Nephron progenitor cell (in vitro differentiated cells): Measurements from ENCODE around the gene ZSCAN18.

Experiments used
- DNase-seq: peaks from one replicate; pipeline ENCODE4 v3.0.0; 2021
- H3K27ac Mint-ChIP-seq: 2 replicates; pipeline ENCODE4 v1.8.0; 2021; ENCODE audit warnings: mild to moderate bottlenecking, moderate library complexity, mixed read lengths
- H3K27me3 Mint-ChIP-seq: 2 replicates; pipeline ENCODE4 v1.8.0; 2021; ENCODE audit warnings: mild to moderate bottlenecking, low read depth, mixed read lengths; ENCODE audit not compliant: poor library complexity
- H3K36me3 Mint-ChIP-seq: 2 replicates; pipeline ENCODE4 v1.8.0; 2021; ENCODE audit warnings: low read depth, mixed read lengths
- H3K4me1 Mint-ChIP-seq: 2 replicates; pipeline ENCODE4 v1.8.0; 2021; ENCODE audit warnings: mixed read lengths
- H3K4me3 Mint-ChIP-seq: 2 replicates; pipeline ENCODE4 v1.8.0; 2021; ENCODE audit warnings: mild to moderate bottlenecking, moderate library complexity, mixed read lengths
- H3K9me3 Mint-ChIP-seq: 2 replicates; pipeline ENCODE4 v1.8.0; 2021; ENCODE audit warnings: mild to moderate bottlenecking, moderate library complexity, mixed read lengths
- CTCF ChIP-seq: fragments of 200-600 bp; sonication (generic); IDR thresholded peaks from 2 replicates; pipeline ENCODE4 v1.5.0; 2021; ENCODE audit warnings: antibody characterized with exemption

The ZSCAN18 gene

GRCh38 chr19:58038688-58039204 lies 59.3 kb downstream of the ZSCAN18 start:
- Mint-ChIP-seq H3K9me3 (peaks cover 84% of the 10 kb centered on the region), H3K4me1 (peaks cover 16% of the 10 kb centered on the region)

GRCh38 chr19:58037927-58038687 lies 59.9 kb downstream of the ZSCAN18 start:
- peaks cover 35% of the 10 kb centered on the region for H3K36me3 Mint-ChIP-seq
- peak overlapping the region; percentile 49 for H3K27ac Mint-ChIP-seq
- no peak for DNase-seq
- peaks cover 16% of the 10 kb centered on the region for H3K4me1 Mint-ChIP-seq
- TF ChIP-seq CTCF = no peak
- peaks cover 16% of the 10 kb centered on the region for H3K27me3 Mint-ChIP-seq
- no peak overlapping the region for H3K4me3 Mint-ChIP-seq
- H3K9me3 Mint-ChIP-seq = peaks cover 84% of the 10 kb centered on the region

More at GRCh38 chr19:58038688-58039204, 59.3 kb downstream of the ZSCAN18 start:
- no peak for DNase-seq
- TF ChIP-seq CTCF = no peak
- Mint-ChIP-seq H3K27ac (no peak overlapping the region), H3K27me3 (peaks cover 18% of the 10 kb centered on the region), H3K36me3 (peaks cover 35% of the 10 kb centered on the region), H3K4me3 (no peak overlapping the region)

GRCh38 chr19:58035863-58036262 lies 62.2 kb downstream of the ZSCAN18 start:
- DNase-seq = no peak
- no peak overlapping the region for H3K27ac Mint-ChIP-seq
- peaks cover 16% of the 10 kb centered on the region for H3K4me1 Mint-ChIP-seq
- peaks cover 4% of the 10 kb centered on the region for H3K27me3 Mint-ChIP-seq
- H3K4me3 Mint-ChIP-seq = peak overlapping the region; percentile 32
- TF ChIP-seq CTCF = no peak
- H3K9me3 Mint-ChIP-seq = peaks cover 72% of the 10 kb centered on the region
- H3K36me3 Mint-ChIP-seq = peaks cover 29% of the 10 kb centered on the region

- Mint-ChIP-seq H3K27ac (no peak overlapping the region), H3K4me3 (peak overlapping the region; percentile 87), H3K27me3 (peaks cover 6% of the 10 kb centered on the region), H3K4me1 (peaks cover 16% of the 10 kb centered on the region), H3K9me3 (peaks cover 74% of the 10 kb centered on the region), H3K36me3 (peaks cover 29% of the 10 kb centered on the region)
- DNase-seq = no peak
- no peak for TF ChIP-seq CTCF
Measured at GRCh38 chr19:58034477-58034793, 63.6 kb downstream of the ZSCAN18 start.
